ENCODE results near the gene LCN6. TPM values are rescaled to one million over a fixed set of nuclear protein-coding genes. Genes with fewer than 3 reads are reported as not detected.

The LCN6 gene
- total RNA-seq, 4 donors from 2014 or later = 0.82 to 6.7 (median 2.5) TPM; not detected in 1

DNA sequence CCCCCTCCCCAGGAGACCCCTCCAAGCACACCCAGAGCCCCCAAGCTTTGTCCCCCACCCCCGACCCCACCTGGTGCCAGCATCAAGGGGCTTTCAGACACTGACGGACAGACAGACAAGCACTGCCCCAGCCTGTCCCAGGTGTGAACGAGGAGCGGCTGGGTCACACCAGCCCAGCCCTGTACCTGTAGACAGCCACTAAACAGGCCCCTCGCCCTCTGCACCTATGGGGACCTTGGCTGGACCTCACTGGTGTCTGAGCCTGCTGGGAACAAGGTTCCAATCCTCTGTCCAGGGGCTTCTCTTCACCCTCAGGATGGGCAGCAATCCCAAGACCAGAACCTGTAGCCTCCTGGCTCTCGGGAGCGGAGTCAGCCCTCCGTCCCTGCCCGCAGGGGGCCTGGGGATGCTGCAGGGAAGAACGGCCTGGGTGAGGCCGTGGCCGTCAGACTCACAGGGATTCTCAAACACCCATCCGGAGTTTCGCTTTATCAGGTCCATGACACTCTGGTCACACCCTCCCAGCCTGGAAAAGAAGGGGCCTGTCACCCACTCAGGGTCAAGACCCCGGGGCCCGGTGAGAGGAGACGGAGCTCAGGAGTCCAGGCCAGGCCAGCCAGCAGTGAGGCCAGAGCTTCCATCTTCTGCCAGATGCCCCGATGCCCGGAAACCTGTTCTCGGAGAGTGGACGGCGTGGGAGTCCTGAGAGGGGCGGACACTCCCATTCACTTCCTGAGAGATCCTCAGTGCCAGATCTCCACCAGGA lies 2.8 kb downstream of the LCN6 start:
- peaks cover 8 to 62% (median 20%) of the 10 kb centered on the region in 4 donors for H3K27me3 ChIP-seq
- H3K4me1 ChIP-seq = peaks cover 24 to 44% (median 29%) of the 10 kb centered on the region in 3 donors
- intact Hi-C loops (cut with DNase I) = no loop called here
- peak overlapping the region in 2 of 4 donors; percentile 23 to 45 for H3K4me3 ChIP-seq
- no peaks in the 10 kb centered on the region for H3K9me3 ChIP-seq
- DNase-seq = no peak
- 50 to 57% methylated on average over 1 to 6 of the region's 23 CpGs for WGBS, 2 donors
- no peak for TF ChIP-seq POLR2A (IDR thresholded peaks at IDR 0.05)
- TF ChIP-seq, protein P1, sequence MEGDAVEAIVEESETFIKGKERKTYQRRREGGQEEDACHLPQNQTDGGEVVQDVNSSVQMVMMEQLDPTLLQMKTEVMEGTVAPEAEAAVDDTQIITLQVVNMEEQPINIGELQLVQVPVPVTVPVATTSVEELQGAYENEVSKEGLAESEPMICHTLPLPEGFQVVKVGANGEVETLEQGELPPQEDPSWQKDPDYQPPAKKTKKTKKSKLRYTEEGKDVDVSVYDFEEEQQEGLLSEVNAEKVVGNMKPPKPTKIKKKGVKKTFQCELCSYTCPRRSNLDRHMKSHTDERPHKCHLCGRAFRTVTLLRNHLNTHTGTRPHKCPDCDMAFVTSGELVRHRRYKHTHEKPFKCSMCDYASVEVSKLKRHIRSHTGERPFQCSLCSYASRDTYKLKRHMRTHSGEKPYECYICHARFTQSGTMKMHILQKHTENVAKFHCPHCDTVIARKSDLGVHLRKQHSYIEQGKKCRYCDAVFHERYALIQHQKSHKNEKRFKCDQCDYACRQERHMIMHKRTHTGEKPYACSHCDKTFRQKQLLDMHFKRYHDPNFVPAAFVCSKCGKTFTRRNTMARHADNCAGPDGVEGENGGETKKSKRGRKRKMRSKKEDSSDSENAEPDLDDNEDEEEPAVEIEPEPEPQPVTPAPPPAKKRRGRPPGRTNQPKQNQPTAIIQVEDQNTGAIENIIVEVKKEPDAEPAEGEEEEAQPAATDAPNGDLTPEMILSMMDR (IDR thresholded peaks at IDR 0.05) = no peak
- H3K27ac ChIP-seq = peak overlapping the region in 2 of 4 donors; percentile 28 to 29
- H3K36me3 ChIP-seq = no peaks in the 10 kb centered on the region

DNA sequence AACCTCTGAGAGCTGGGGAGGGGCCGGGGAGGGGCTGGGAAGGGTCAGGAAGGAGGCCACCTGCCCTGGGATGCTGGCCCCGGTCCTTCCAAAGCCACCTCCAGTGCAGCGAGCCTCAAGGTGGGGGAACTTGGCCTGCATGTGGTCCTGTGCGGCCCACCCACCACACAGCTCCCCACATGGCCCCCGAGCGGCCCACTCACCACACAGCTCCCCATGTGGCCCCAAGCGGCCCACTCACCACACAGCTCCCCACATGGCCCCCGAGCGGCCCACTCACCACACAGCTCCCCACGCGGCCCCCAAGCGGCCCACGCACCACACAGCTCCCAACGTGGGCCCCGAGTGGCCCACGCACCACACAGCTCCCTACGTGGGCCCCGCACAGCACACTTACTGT lies 3.6 kb downstream of the LCN6 start:
- DNase-seq = no peak
- H3K27ac ChIP-seq = no peak overlapping the region
- TF ChIP-seq, protein P1 (IDR thresholded peaks at IDR 0.05) = no peak
- no peak for TF ChIP-seq POLR2A (IDR thresholded peaks at IDR 0.05)
- H3K36me3 ChIP-seq = no peaks in the 10 kb centered on the region
- peaks cover 10 to 70% (median 20%) of the 10 kb centered on the region in 4 donors for H3K27me3 ChIP-seq
- intact Hi-C loops (cut with DNase I) = no loop called here
- H3K4me1 ChIP-seq = peaks cover 24 to 44% (median 29%) of the 10 kb centered on the region in 3 donors
- no peaks in the 10 kb centered on the region for H3K9me3 ChIP-seq
- H3K4me3 ChIP-seq = peak overlapping the region in 2 of 4 donors; percentile 23 to 45
- WGBS, 2 donors = 73 to 100% methylated on average over 1 to 3 of the region's 18 CpGs

DNA sequence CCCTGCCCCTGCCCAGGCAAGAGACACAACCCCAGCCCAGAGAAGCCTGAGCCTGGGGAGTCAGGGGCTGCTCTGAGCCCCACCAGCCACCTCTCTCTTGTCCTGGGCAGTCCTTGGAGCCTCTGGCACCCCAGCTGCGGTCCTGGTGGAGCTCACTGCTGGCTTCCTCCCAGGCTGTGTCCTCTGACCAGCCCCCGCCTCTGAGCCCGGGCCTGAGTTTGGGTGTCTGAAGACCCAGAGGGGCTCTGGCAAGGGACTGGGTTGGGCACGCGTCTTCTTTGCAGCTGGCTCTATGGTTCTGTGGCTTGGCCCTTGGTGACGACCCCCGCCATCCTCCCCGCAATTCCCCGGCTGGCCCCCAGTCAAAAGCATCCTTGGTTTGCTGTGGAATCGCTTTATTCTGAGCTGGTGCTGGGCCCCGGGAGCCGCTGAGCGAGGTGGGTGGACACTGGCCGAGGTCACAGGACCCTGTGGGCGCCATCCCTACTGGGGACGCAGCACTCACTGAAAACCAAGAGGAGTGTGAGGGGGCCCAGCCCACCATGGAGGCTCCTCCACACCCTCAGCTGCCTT lies 4.6 kb downstream of the LCN6 start:
- no peak for DNase-seq
- H3K4me3 ChIP-seq = no peak overlapping the region

DNA sequence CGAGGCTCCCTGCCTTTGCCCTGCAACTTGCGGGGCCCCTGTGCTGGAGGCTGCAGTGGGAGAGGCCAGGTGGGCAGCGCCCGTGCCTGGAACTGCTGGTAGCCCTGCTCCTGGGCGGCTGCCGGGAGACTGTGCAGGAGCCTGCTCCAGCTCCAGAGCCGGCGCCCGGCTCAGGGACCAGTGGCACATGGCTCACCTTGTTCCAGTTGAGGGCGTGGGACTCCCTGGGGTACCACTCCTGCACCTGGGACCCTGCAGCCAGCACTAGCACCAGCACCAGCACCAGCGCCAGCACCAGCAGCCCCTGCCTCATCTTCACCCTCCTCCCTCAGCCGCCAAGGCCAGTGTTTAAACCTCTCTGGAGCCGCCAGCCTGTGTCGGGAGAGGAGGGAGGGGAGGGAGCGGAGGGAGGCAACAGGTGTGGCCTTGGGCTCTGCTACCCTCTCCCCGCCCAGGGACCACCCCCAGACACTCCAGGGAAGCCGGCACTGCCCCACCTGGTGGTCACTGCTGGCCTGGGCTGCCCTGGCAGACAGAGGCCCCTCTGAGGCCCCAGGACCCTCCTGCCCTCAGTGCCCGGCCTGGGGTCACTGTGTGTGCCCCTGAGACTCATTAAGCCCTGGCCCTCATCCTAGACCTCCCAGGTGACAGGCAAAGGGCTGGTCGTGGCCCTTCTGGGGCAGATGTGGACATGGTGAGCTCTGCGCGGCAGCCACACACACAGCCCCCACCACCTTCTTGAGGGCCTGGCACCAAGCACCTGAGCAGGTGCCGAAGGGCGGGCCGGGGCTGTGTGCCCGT lies 5.5 kb downstream of the LCN6 start, which contains the start of gene LCN10:
Gene LCN10, minus strand, starts transcription at position 350 of the 801 bp plus-strand sequence. Its CDS starts 37 bp downstream, at position 313.
- intact Hi-C loops (cut with DNase I) = no loop called here
- WGBS, 2 donors = 14% methylated on average over 9 of the region's 25 CpGs; no CpG with 5 or more reads in 1 of the 2 donors
- H3K36me3 ChIP-seq = no peaks in the 10 kb centered on the region
- H3K4me3 ChIP-seq = peak within 1 kb of the TSS in 3 of 4 donors; percentile 1 to 49 (median 18)
- peaks cover 10 to 88% (median 20%) of the 10 kb centered on the region in 4 donors for H3K27me3 ChIP-seq
- TF ChIP-seq POLR2A (IDR thresholded peaks at IDR 0.05) = no peak
- TF ChIP-seq, protein P1 (IDR thresholded peaks at IDR 0.05) = peak in 1 of 6 experiments; percentile 18
- no peak within 1 kb of the TSS for H3K27ac ChIP-seq
- no peaks in the 10 kb centered on the region for H3K9me3 ChIP-seq
- DNase-seq = no peak
- peaks cover 24 to 35% (median 29%) of the 10 kb centered on the region in 3 donors for H3K4me1 ChIP-seq

More for the DNA sequence above, 4.6 kb downstream of the LCN6 start:
- no peak for TF ChIP-seq POLR2A (IDR thresholded peaks at IDR 0.05)
- TF ChIP-seq, protein P1 (IDR thresholded peaks at IDR 0.05) = no peak
- Histone ChIP-seq H3K27ac (no peak overlapping the region), H3K36me3 (no peaks in the 10 kb centered on the region), H3K9me3 (no peaks in the 10 kb centered on the region), H3K4me1 (peaks cover 24 to 44% (median 29%) of the 10 kb centered on the region in 3 donors), H3K27me3 (peaks cover 10 to 80% (median 20%) of the 10 kb centered on the region in 4 donors)
- intact Hi-C loops (cut with DNase I) = no loop called here
- 40 to 77% methylated on average over 1 to 4 of the region's 16 CpGs for WGBS, 2 donors
